Natural killer cell (primary cell): ENCODE data around the gene PIGV. TPM values are rescaled to one million over a fixed set of nuclear protein-coding genes. Genes with fewer than 3 reads are reported as not detected.

Experiments used
- ATAC-seq, 3 donors: fragments of 150-1000 bp in 2 of 3; fragments of 200-7000 bp in 1 of 3; cut with Tn5 transposase; 1 replicate in 1 of 3; 2 replicates in 2 of 3; pipeline ENCODE4 v1.10.0; 2021; ENCODE audit warnings: mild to moderate bottlenecking in 2 of 3, moderate library complexity in 2 of 3
- DNase-seq, 2 donors: peaks; one replicate each; pipeline versions ENCODE4 v3.0.0 to v3.0.0-alpha.2; 2013 to 2021; ENCODE audit warnings: mixed read lengths in 1 of 2
- H3K27ac ChIP-seq: one replicate; pipeline ENCODE4 v1.5.1; 2013; ENCODE audit warnings: mild to moderate bottlenecking, low read length
- H3K27me3 ChIP-seq: one replicate; pipeline ENCODE4 v1.6.1; 2013; ENCODE audit warnings: low read length; ENCODE audit not compliant: control insufficient read depth, insufficient read depth
- H3K36me3 ChIP-seq: one replicate; pipeline ENCODE4 v1.6.1; 2013; ENCODE audit warnings: low read length; ENCODE audit not compliant: control insufficient read depth, insufficient read depth
- H3K4me1 ChIP-seq: one replicate; pipeline ENCODE4 v1.6.1; 2013; ENCODE audit warnings: low read length; ENCODE audit not compliant: control insufficient read depth, insufficient read depth
- H3K4me3 ChIP-seq: one replicate; pipeline ENCODE4 v1.5.1; 2013; ENCODE audit warnings: low read length
- H3K9me3 ChIP-seq: one replicate; pipeline ENCODE4 v1.6.1; 2013; ENCODE audit warnings: low read length; ENCODE audit not compliant: control insufficient read depth, insufficient read depth
- H3K27ac Mint-ChIP-seq, 2 donors: one replicate each; pipeline ENCODE4 v1.8.0; 2022; ENCODE audit warnings: mild to moderate bottlenecking in 2 of 2, mixed read lengths in 2 of 2, moderate library complexity in 1 of 2
- H3K27me3 Mint-ChIP-seq, 2 donors: one replicate each; pipeline ENCODE4 v1.8.0; 2022; ENCODE audit warnings: low read depth in 2 of 2, mixed read lengths in 2 of 2
- H3K36me3 Mint-ChIP-seq: one replicate; pipeline ENCODE4 v1.8.0; 2022; ENCODE audit warnings: mixed read lengths
- H3K4me1 Mint-ChIP-seq, 2 donors: one replicate each; pipeline ENCODE4 v1.8.0; 2022; ENCODE audit warnings: mixed read lengths in 2 of 2
- H3K4me3 Mint-ChIP-seq: one replicate; pipeline ENCODE4 v1.8.0; 2022; ENCODE audit warnings: mild to moderate bottlenecking, moderate library complexity, mixed read lengths
- H3K9me3 Mint-ChIP-seq, 2 donors: one replicate each; pipeline ENCODE4 v1.8.0; 2022; ENCODE audit warnings: mixed read lengths in 2 of 2
- CTCF ChIP-seq: fragments of 200-600 bp; IDR thresholded peaks from one replicate; pipeline ENCODE4 v1.8.0; 2022; ENCODE audit warnings: antibody characterized with exemption
- WGBS: methylation state at CpG from one replicate; pipeline ENCODE4 v1.1.7; 2013; ENCODE audit warnings: missing lambda C conversion rate; ENCODE audit not compliant: insufficient coverage; 5-methylcytosine and 5-hydroxymethylcytosine counted together
- intact Hi-C: fragments of 100-400 bp; cut with micrococcal nuclease; formaldehyde crosslinking; loops from one replicate; pipeline ENCODE4 v1.14.2; 2022
- total RNA-seq, 4 donors: library from RNA; stranded (reverse); fragments of 120-200 nt in 1 of 4; gene quantifications; one replicate each; pipeline versions ENCODE4 v1.2.3 to v1.2.4, GENCODE V29; 2013 to 2022

PIGV gene
- total RNA-seq, 3 donors from 2014 or later (not counting 1 experiment from before 2014, with no cell fraction given): 23.1 to 35.2 (median 30.3) TPM

GRCh38 chr1:26740952-26741351 lies 46.8 kb upstream of the PIGV start:
- no peak overlapping the region for H3K4me3 ChIP-seq
- peaks cover 51 to 52% of the 10 kb centered on the region in 2 donors for H3K4me1 Mint-ChIP-seq
- H3K4me3 Mint-ChIP-seq: no peak overlapping the region
- H3K36me3 Mint-ChIP-seq: no peaks in the 10 kb centered on the region
- H3K27me3 ChIP-seq: no peaks in the 10 kb centered on the region
- H3K36me3 ChIP-seq: peaks cover 46% of the 10 kb centered on the region
- intact Hi-C loops: no loop called here
- H3K9me3 ChIP-seq: no peaks in the 10 kb centered on the region
- ATAC-seq (no peak), DNase-seq (no peak)
- no peaks in the 10 kb centered on the region for H3K9me3 Mint-ChIP-seq
- H3K4me1 ChIP-seq: peaks cover 49% of the 10 kb centered on the region
- WGBS: 97% methylated on average over 5 of the region's 5 CpGs
- TF ChIP-seq CTCF: no peak
- H3K27ac ChIP-seq: no peak overlapping the region
- H3K27me3 Mint-ChIP-seq: no peaks in the 10 kb centered on the region
- peak overlapping the region; percentile 16 to 92 for H3K27ac Mint-ChIP-seq

GRCh38 chr1:26743426-26744059 lies 44.2 kb upstream of the PIGV start:
- no peak for TF ChIP-seq CTCF

DNA sequence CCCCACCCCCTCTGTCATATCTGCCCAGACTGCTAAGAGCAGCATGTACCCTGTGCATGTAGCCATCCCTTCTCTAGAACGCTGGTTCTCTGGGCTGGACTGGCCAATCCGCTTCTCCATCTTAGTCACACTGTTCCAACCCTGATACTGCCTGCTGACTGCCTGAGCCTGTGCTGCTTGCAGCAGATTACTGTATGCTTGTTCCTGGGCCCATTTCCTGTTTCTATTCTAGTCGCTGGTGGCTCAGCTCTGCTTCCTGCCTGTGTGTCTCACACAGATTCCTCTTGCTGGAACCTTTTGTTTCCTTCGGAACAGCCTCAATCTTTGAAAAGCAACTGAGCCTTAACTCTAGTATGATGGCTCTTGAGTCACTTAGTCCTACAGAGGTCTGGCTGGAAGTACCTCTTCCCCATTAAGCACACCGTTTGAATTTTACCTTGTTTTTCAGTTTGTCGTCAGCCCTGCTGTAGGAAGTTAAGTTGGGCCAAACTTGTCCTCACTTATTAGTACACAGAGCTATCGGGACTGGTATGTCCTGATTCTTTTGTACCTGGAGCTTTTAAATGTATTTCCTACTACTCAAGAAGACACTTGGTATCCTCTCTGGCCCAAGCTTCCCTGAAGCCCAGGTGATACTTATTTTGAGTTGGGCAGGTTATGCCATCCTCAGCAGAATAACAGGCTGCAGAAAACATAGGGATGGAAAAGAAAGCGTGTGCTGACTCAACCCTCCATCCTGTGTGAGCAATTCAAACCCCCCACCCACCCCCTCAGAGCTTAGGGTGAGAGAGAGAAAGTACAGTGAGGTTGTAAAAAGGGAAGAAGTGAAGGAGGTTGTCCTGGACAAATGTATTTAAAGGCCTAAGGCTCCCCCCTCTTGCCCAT lies 43.4 kb upstream of the PIGV start:
- Mint-ChIP-seq H3K4me1 (peaks cover 66 to 68% of the 10 kb centered on the region in 2 donors), H3K4me3 (peak overlapping the region; percentile 70), H3K9me3 (no peaks in the 10 kb centered on the region), H3K27me3 (no peaks in the 10 kb centered on the region), H3K36me3 (no peaks in the 10 kb centered on the region), H3K27ac (peak overlapping the region; percentile 92 to 93)
- no peak overlapping the region for H3K4me3 ChIP-seq
- DNase-seq (peak; percentile 59 to 91), ATAC-seq (peak; percentile 94 to 98 (median 96))
- WGBS: 2% methylated on average over 6 of the region's 8 CpGs
- TF ChIP-seq CTCF: no peak
- no peaks in the 10 kb centered on the region for H3K9me3 ChIP-seq
- intact Hi-C loops: loop anchor here (1.0 to 2.0 kb wide), 4 partner anchors 16 to 89 kb away; partner anchors contain the start of gene PIGV
- peaks cover 46% of the 10 kb centered on the region for H3K36me3 ChIP-seq
- peak overlapping the region; percentile 76 for H3K27ac ChIP-seq
- H3K27me3 ChIP-seq: no peaks in the 10 kb centered on the region
- peaks cover 47% of the 10 kb centered on the region for H3K4me1 ChIP-seq

More at GRCh38 chr1:26743426-26744059, 44.2 kb upstream of the PIGV start:
- Histone ChIP-seq H3K27ac (peak overlapping the region; percentile 76), H3K9me3 (no peaks in the 10 kb centered on the region), H3K36me3 (peaks cover 45% of the 10 kb centered on the region), H3K4me3 (no peak overlapping the region), H3K27me3 (no peaks in the 10 kb centered on the region), H3K4me1 (peaks cover 55% of the 10 kb centered on the region)
- Mint-ChIP-seq H3K27me3 (no peaks in the 10 kb centered on the region), H3K27ac (peak overlapping the region; percentile 92 to 93), H3K4me1 (peaks cover 67 to 69% of the 10 kb centered on the region in 2 donors), H3K4me3 (peak overlapping the region; percentile 70), H3K9me3 (no peaks in the 10 kb centered on the region), H3K36me3 (no peaks in the 10 kb centered on the region)
- intact Hi-C loops: loop anchor here (1.0 to 2.0 kb wide), 4 partner anchors 15 to 90 kb away; partner anchors contain the start of gene PIGV
- DNase-seq: no peak
- no peak for ATAC-seq
- 45% methylated on average over 5 of the region's 8 CpGs for WGBS
